GM19328 (cell line): ENCODE results near the gene MISP.

Experiments
- ATAC-seq: cut with Tn5 transposase; IDR thresholded peaks from one replicate; pipeline ENCODE4 v1.9.1; 2021; ENCODE audit warnings: mild to moderate bottlenecking, moderate library complexity; ENCODE audit not compliant: unreplicated experiment

The MISP gene

GRCh38 chr19:795691-796581 is 45.0 kb downstream of the MISP start:
- no peak for ATAC-seq

- ATAC-seq = peak; percentile 64
Observed at GRCh38 chr19:796692-797527, 46.0 kb downstream of the MISP start, which contains the start of gene PTBP1. TSS of gene PTBP1 (plus strand) at chr19:797452. CDS start at chr19:797498, 46 bp downstream.

GRCh38 chr19:797528-798414 is 46.9 kb downstream of the MISP start:
- peak; percentile 38 for ATAC-seq

DNA sequence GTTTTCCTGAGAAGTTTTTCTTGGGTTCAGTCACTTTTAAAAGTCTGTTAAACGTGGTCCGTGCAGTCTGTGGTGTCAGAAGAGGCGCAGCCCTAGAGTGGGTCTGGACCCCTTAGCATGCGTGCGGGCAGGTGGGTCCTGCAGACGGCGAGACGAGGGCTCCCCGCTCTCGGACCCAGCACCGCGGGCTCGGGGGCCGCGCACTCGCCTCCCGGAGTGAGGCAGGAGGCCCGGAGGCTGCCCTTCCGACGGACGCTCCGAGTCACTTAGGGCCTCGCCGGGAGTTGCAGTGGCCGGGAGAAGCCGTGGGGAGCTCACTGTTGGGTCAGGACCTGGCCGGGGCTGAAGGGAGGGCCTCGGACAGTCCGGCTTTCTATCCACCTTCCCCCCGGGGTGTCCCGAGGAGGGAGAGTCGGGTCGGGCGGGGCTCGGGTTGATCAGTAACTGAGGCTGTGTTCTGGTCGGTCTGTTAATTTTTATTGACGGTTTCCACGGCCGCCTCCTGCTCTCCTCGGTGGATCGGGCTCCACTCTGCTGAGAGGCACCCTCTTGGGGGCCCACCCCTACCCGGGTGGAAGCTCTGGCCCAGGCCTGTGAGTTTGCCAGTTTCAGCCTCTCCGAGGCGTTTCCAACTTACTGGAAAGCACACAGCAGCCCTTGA is 47.6 kb downstream of the MISP start:
- no peak for ATAC-seq

DNA sequence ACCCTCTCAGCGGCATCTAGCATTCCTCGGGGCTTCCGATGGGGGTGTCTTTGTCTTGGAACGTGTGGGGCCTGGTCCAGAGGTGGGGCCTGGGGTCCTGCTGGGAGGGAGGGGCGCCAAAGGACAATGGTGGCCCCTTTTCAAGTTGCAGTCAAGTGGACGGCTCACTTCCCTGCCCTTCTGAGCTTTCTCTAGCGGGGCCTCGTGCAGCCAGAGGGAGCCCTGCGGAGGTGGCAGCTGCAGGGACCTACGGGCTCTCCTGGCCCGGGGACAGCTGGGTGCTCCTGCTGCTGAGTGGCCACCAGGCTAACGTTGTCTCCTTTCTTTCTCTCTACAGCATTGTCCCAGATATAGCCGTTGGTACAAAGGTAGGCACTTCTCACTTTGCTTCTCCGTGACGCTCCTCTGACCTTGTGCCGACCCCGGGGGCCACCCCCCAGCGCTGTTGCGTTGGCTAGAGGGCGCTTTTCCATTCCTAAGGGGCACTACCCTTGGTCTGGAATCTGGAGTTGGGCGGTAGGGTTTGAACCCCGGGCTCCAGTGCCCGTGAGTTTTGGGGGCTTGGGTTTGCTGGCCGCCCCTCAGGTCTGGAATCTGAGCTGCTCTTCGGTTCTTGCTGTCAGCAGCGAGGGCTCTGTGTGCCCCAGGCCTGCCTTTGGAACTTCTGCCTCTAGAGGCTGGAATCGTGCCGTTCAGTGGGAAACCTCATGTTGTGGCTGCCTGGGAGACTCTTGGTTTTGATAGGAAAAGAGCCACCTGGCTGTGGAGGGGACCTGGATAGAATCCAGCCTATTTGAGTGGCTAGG is 48.4 kb downstream of the MISP start:
- ATAC-seq = no peak

DNA sequence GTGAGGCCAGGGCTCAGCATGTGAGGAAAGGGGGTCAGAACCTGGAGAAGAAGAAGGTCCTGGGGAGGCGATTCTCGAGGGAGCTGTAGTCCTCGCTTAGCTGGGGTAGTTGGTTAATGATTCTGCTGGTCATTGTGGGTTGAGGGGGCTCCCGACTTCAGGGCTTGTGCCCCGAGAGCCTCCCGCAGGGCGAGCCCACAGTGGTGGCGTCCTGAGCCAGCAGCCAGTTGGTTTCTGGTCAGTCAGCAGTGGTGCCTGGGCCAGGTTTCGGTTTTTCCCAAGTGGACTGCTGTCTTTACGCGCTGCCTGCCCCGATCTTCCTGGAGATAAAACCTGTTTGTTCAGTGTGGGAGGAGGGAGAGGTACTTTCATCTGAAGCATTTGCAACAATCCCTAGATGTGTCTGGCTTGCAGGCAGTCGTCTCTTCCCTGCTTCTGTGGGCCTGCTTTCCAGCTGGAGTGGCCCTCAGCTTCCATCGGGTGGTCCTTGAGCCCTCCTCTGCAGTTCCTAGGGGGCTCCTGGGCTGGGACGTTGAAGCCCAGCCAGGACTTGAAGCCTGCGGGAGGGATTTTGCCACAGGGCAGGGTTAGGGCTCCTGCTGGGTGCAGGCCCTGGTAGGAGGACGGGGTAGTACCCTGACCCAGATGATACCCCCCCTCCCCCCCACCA is 49.6 kb downstream of the MISP start:
- no peak for ATAC-seq

- no peak for ATAC-seq
Observed at GRCh38 chr19:801030-801860, 50.3 kb downstream of the MISP start.

DNA sequence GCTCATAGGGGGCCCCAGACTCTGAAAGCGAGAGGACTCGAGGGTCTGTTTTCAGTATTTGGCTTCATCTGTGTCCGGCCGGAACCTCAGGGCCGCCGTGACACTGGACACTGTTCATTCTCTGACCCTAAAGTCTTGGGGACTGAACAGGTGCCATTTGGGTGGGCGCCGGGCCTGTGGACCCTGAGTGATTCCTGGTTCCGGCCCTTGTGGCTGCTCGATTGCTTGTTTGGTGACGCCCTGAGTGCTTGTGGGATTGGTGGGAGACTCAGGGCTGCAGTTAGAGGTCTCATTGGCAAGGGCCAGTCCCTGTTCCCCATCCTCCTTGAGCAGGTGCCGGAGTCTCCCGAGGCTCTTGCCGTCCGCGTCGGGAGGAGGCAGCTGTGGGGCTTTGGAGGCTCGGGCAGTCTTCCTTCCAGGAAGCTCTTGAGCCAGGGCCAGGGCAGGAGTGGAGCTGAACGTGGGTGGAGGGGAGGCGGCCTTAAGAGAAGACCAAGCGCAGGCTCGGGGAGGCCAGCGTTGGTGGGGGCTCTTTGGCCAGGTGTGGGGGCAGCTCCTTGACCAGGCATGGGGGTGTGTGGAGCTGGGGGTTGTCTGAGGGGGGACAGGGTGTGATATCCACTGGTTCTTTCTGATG is 51.1 kb downstream of the MISP start:
- ATAC-seq = no peak

- ATAC-seq = no peak
Observed at GRCh38 chr19:802498-803098, 51.7 kb downstream of the MISP start.

- no peak for ATAC-seq
Observed at GRCh38 chr19:803099-803561, 52.2 kb downstream of the MISP start.

DNA sequence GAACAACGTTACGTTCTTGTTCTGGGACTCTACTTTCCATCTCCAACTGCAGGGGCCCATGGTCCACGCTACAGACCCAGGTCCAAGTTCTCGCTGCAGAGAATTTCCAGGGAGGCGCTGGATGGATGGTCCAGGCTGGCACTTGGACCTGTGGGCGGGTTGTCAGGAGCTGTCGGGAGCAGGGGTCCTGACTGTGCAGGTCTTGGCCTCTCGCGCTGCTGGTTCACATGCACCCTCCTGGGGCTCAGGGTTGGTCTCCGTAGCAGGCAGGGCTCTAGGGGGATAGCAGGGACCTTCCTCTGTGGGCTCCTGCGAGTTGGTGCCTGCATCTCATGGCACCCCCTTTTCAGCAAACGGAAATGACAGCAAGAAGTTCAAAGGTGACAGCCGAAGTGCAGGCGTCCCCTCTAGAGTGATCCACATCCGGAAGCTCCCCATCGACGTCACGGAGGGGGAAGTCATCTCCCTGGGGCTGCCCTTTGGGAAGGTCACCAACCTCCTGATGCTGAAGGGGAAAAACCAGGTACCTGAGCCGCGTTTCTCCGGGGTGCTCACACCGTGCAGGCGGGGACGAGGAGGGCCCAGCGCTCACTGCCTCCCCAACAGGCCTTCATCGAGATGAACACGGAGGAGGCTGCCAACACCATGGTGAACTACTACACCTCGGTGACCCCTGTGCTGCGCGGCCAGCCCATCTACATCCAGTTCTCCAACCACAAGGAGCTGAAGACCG is 52.9 kb downstream of the MISP start:
- ATAC-seq = no peak

DNA sequence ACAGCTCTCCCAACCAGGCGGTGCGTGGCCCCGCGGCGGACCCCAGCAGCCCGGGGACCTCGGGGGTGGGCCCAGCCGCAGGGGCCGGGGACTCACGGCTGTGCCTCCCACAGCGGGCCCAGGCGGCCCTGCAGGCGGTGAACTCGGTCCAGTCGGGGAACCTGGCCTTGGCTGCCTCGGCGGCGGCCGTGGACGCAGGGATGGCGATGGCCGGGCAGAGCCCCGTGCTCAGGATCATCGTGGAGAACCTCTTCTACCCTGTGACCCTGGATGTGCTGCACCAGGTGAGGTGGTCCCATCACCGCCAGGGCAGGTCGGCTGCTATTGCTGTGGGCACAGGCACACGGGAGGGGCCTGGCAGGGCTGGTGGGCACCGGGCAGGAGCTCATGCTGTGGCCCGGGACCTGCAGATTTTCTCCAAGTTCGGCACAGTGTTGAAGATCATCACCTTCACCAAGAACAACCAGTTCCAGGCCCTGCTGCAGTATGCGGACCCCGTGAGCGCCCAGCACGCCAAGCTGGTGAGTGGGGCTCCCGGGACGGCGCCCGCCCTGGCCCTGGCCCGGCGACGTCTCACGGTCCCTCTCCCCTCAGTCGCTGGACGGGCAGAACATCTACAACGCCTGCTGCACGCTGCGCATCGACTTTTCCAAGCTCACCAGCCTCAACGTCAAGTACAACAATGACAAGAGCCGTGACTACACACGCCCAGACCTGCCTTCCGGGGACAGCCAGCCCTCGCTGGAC is 53.7 kb downstream of the MISP start:
- no peak for ATAC-seq

DNA sequence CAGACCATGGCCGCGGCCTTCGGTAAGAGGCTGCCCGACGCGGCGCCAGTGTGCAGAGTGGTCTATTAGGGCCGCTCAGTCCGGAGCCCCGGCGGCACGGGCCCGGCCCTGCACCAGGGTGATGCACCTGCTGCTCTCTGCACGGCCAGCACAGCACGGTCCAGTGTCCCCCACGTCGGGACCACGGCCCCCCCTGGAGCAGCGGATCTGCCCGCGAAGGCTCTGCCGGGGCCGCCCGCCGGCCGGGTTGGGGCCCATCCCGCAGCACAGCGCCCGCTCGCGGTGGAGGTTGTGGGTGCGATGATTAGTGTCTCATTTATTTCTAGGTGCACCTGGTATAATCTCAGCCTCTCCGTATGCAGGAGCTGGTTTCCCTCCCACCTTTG is 54.2 kb downstream of the MISP start:
- ATAC-seq = no peak

DNA sequence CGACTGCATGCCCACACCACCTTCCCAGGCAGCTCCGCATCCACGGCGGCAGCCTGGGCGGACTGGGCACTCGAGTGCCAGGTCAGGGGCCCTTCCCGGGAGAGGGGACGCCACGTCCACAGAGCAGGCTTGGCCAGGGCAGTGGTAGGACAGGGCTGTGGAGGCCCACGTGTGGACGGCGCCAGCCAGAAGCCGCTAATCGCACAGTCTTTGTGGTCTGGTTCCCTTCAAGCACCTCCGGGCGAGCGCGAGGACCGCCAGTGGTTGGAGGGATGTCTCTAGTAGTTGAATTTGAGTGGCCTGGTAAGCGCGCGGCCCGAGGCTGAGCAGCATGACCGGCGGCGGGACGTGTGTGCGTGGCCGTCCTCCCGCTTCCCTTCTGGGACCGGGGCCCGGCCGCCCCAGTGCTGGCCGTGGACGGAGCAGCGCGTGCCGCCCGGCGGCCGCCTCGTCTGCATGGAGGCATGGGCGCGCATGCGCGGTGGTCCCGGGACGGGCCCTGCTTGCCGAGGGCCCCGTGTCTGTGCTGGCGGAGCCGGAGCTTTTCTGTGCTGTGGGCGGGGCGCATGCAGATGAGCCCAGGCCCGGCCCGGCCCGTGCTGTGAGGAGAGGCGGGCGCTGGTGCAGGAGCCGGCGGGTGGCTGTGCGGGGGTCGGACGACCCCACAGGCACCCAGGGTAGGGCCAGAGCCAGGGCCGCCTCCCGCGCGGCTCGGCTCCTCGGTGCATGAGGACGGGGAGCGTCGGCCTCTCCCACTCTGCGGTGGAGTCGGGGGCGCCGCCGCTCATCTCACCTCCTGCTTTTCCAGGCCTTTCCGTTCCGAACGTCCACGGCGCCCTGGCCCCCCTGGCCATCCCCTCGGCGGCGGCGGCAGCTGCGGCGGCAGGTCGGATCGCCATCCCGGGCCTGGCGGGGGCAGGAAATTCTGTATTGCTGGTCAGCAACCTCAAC is 55.0 kb downstream of the MISP start:
- ATAC-seq = no peak
